Testis (tissue), 2 donors: Measurements from ENCODE around the gene ITGA5.

ENCODE experiments used
- POLR2A ChIP-seq: fragments of 450-650 bp; IDR thresholded peaks from one replicate; pipeline ENCODE4 v1.6.1; 2017; ENCODE audit warnings: antibody characterized with exemption, mild to moderate bottlenecking, moderate library complexity
- TF ChIP-seq, protein P1 (sequence below), 3 experiments: fragments of 450-650 bp in 2 of 3; fragments of 200-600 bp in 1 of 3; sonication (generic) in 1 of 3; IDR thresholded peaks; one replicate each; pipeline ENCODE4 v1.5.1; 2016 to 2019; ENCODE audit warnings: antibody characterized with exemption in 3 of 3, mild to moderate bottlenecking in 2 of 3, moderate library complexity in 1 of 3

DNA sequence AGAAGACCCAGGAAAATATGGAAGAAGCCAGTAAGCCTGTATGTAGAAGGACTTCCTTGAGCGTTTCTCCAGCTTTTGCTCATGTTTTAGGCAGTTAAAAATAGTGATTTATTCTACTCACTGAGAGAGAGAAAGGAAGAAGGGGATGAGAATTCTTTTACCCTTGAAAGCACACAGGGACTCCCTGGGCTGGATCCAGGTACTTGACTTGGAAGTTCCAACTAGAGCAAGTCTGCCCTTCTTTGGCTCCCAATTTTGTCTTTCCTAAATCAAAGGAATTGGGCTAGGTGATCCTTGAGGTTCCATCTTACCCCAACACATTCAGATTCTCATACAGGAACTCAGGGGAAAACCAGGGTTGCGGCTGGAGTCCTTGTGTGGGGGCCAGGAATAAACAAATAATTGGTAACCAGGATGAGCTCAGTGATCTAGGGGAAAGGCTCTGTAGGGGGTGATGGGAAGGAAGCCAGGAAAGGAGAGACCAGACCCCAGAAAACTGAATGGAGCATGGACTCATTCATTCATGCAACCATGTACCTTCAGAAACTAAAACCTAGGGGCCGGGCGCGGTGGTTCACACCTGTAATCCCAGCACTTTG is 11.5 kb upstream of the ITGA5 start:
- TF ChIP-seq, protein P1, sequence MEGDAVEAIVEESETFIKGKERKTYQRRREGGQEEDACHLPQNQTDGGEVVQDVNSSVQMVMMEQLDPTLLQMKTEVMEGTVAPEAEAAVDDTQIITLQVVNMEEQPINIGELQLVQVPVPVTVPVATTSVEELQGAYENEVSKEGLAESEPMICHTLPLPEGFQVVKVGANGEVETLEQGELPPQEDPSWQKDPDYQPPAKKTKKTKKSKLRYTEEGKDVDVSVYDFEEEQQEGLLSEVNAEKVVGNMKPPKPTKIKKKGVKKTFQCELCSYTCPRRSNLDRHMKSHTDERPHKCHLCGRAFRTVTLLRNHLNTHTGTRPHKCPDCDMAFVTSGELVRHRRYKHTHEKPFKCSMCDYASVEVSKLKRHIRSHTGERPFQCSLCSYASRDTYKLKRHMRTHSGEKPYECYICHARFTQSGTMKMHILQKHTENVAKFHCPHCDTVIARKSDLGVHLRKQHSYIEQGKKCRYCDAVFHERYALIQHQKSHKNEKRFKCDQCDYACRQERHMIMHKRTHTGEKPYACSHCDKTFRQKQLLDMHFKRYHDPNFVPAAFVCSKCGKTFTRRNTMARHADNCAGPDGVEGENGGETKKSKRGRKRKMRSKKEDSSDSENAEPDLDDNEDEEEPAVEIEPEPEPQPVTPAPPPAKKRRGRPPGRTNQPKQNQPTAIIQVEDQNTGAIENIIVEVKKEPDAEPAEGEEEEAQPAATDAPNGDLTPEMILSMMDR (IDR thresholded peaks at IDR 0.05), result no peak
- no peak for TF ChIP-seq POLR2A
